ENCODE data around the gene ZBTB7A.
A peak's percentile ranks its signal among the peaks of the same experiment; 100 is the strongest.

The ZBTB7A gene

GRCh38 chr19:4095488-4095844 lies 28.8 kb upstream of the ZBTB7A start:
- DNase-seq (ENCODE audit: low read depth): no peak
- TF ChIP-seq POLR2A (IDR thresholded peaks at IDR 0.05; ENCODE audit: extremely low read depth, insufficient read length) (no peak), MYC (IDR thresholded peaks at IDR 0.05; ENCODE audit: low read depth, low read length) (no peak), MAX (IDR thresholded peaks at IDR 0.05; ENCODE audit: low read depth, low read length) (no peak)
- no peak overlapping the region for H3K4me3 ChIP-seq (ENCODE audit: low read depth, low read length)

GRCh38 chr19:4094761-4095487 lies 28.2 kb upstream of the ZBTB7A start:
- TF ChIP-seq MYC (IDR thresholded peaks at IDR 0.05; ENCODE audit: low read depth, low read length) (no peak), CTCF (IDR thresholded peaks at IDR 0.05; ENCODE audit: low read depth, low read length) (no peak), MAX (IDR thresholded peaks at IDR 0.05; ENCODE audit: low read depth, low read length) (no peak), POLR2A (IDR thresholded peaks at IDR 0.05; ENCODE audit: extremely low read depth, insufficient read length) (no peak)
- no peak for DNase-seq (ENCODE audit: low read depth)
- no peak overlapping the region for H3K4me3 ChIP-seq (ENCODE audit: low read depth, low read length)

GRCh38 chr19:4094291-4094690 lies 27.6 kb upstream of the ZBTB7A start:
- TF ChIP-seq POLR2A (IDR thresholded peaks at IDR 0.05; ENCODE audit: extremely low read depth, insufficient read length): no peak
- no peak for TF ChIP-seq MAX (IDR thresholded peaks at IDR 0.05; ENCODE audit: low read depth, low read length)
- DNase-seq (ENCODE audit: low read depth): no peak
- H3K4me3 ChIP-seq (ENCODE audit: low read depth, low read length): no peak overlapping the region

- no peak for DNase-seq (ENCODE audit: low read depth)
- no peak for TF ChIP-seq MYC (IDR thresholded peaks at IDR 0.05; ENCODE audit: low read depth, low read length)
- TF ChIP-seq MAX (IDR thresholded peaks at IDR 0.05; ENCODE audit: low read depth, low read length): no peak
- no peak for TF ChIP-seq CTCF (IDR thresholded peaks at IDR 0.05; ENCODE audit: low read depth, low read length)
- no peak for TF ChIP-seq POLR2A (IDR thresholded peaks at IDR 0.05; ENCODE audit: extremely low read depth, insufficient read length)
- H3K4me3 ChIP-seq (ENCODE audit: low read depth, low read length): no peak overlapping the region
Measured at GRCh38 chr19:4093643-4094175, 27.0 kb upstream of the ZBTB7A start.

GRCh38 chr19:4090356-4091220 lies 23.9 kb upstream of the ZBTB7A start:
- H3K4me3 ChIP-seq (ENCODE audit: low read depth, low read length): peak overlapping the region; percentile 40
- DNase-seq (ENCODE audit: low read depth): peak; percentile 71
- TF ChIP-seq MYC (IDR thresholded peaks at IDR 0.05; ENCODE audit: low read depth, low read length): no peak

GRCh38 chr19:4089946-4090345 lies 23.2 kb upstream of the ZBTB7A start:
- peak overlapping the region; percentile 40 for H3K4me3 ChIP-seq (ENCODE audit: low read depth, low read length)
- no peak for TF ChIP-seq POLR2A (IDR thresholded peaks at IDR 0.05; ENCODE audit: extremely low read depth, insufficient read length)
- TF ChIP-seq CTCF (IDR thresholded peaks at IDR 0.05; ENCODE audit: low read depth, low read length): no peak
- no peak for TF ChIP-seq MAX (IDR thresholded peaks at IDR 0.05; ENCODE audit: low read depth, low read length)
- TF ChIP-seq MYC (IDR thresholded peaks at IDR 0.05; ENCODE audit: low read depth, low read length): no peak
- no peak for DNase-seq (ENCODE audit: low read depth)

- TF ChIP-seq MAX (IDR thresholded peaks at IDR 0.05; ENCODE audit: low read depth, low read length): peak; percentile 68
- TF ChIP-seq CTCF (IDR thresholded peaks at IDR 0.05; ENCODE audit: low read depth, low read length): no peak
- peak; percentile 53 for TF ChIP-seq MYC (IDR thresholded peaks at IDR 0.05; ENCODE audit: low read depth, low read length)
- peak overlapping the region; percentile 40 for H3K4me3 ChIP-seq (ENCODE audit: low read depth, low read length)
- DNase-seq (ENCODE audit: low read depth): peak; percentile 74
Measured at GRCh38 chr19:4089400-4089908, 22.8 kb upstream of the ZBTB7A start.

All from NB4 (cell line).